Hematopoietic multipotent progenitor cell treated with erythropoietin and hydrocortisone succinate and interleukin-3 and kit ligand, for 8 days (in vitro differentiated cells): ENCODE results near the gene TRIM29.
A peak's percentile ranks its signal among the peaks of the same experiment; 100 is the strongest.
"Not testable (repeated sequence)": the region's sequence is repeated elsewhere in the genome, so short reads cannot be mapped to it uniquely, and the experiment has no call there.

ENCODE experiments used
- DNase-seq: peaks from one replicate; pipeline ENCODE4 v3.0.0-alpha.2; 2015

TRIM29 gene, protein sequence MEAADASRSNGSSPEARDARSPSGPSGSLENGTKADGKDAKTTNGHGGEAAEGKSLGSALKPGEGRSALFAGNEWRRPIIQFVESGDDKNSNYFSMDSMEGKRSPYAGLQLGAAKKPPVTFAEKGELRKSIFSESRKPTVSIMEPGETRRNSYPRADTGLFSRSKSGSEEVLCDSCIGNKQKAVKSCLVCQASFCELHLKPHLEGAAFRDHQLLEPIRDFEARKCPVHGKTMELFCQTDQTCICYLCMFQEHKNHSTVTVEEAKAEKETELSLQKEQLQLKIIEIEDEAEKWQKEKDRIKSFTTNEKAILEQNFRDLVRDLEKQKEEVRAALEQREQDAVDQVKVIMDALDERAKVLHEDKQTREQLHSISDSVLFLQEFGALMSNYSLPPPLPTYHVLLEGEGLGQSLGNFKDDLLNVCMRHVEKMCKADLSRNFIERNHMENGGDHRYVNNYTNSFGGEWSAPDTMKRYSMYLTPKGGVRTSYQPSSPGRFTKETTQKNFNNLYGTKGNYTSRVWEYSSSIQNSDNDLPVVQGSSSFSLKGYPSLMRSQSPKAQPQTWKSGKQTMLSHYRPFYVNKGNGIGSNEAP

DNA sequence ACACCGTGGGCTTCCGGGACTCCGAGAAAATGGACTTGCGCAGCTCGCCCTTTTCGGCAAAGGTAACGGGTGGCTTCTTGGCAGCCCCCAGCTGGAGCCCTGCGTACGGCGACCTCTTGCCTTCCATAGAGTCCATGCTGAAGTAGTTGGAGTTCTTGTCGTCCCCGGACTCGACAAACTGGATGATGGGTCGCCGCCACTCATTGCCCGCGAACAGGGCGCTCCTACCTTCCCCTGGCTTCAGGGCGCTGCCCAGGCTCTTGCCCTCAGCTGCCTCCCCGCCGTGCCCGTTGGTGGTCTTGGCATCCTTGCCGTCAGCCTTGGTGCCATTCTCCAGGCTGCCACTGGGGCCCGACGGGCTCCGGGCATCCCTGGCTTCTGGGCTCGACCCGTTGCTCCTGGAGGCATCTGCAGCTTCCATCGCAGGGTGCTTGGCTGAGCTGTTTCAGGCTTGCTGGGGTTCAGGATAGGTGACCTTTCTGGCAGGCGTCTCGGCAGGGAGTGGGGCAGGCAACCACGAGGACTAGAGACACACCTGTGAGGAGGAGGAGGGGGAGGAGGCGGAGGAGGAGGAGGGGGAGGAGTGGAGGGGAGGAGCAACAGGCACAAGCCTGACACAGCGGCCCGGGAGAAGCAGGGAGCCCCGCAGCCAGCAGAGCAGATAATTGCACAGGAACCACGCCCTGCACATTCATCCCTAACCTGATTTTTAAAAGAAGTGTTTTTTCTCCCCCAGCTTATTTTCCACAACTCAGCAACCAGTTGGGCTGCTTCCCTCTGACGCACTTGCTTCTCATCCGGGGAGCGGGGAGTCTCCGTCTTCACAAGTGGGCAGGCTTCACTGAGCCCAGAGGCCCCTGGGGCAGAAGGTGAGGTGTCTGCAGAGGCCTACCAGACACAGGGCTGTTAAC, at the start of gene TRIM29:
Gene TRIM29, minus strand, starts transcription at position 503 of the 911 bp plus-strand sequence. Its CDS starts 82 bp downstream, at position 421.
- peak; percentile 20 for DNase-seq

DNA sequence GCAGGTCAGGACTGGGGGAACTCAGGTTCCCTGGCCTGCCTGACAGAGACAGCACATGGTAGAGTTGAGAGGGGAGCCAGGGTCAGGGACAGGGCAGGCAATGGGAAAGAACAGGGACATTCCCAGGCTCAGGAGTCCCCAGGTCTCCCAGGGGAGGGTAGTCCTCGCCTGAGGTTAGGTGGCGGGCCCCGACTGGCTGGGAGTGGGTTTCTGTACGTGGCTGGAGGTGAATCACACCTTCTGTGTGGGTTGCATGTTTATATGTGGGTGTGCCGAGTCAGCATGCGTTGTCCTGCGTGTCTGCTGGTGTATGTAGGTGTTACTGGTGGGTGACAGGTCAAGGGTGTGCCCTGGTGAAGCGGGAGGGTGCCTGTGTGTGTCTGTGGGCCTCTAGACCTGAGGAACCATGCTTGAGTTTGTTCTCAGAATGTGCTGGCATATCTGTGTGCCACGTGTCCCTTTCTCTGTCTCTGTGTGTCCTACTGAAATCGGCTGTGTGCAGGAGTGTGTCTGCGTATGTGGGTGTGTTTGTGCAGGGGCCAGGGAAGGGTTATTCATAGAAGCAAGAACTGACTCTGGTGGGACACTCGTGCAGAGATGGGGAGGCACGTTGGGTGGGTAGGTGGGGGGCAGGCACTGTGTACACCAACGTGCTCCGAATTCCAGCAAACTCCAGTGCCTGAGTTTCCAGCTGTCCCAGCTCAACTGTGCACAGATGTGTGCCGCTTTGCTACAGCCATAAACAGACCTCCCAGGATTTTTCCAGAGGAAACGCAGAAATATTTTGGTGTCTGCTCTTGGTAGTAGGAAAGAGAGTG, 49.1 kb upstream of the TRIM29 start:
- no peak for DNase-seq

- no peak for DNase-seq
These were observed 48.5 kb upstream of the TRIM29 start for GRCh38 chr11:120186456-120186773.

- no peak for DNase-seq
These were observed 48.0 kb upstream of the TRIM29 start for GRCh38 chr11:120185706-120186455.

DNA sequence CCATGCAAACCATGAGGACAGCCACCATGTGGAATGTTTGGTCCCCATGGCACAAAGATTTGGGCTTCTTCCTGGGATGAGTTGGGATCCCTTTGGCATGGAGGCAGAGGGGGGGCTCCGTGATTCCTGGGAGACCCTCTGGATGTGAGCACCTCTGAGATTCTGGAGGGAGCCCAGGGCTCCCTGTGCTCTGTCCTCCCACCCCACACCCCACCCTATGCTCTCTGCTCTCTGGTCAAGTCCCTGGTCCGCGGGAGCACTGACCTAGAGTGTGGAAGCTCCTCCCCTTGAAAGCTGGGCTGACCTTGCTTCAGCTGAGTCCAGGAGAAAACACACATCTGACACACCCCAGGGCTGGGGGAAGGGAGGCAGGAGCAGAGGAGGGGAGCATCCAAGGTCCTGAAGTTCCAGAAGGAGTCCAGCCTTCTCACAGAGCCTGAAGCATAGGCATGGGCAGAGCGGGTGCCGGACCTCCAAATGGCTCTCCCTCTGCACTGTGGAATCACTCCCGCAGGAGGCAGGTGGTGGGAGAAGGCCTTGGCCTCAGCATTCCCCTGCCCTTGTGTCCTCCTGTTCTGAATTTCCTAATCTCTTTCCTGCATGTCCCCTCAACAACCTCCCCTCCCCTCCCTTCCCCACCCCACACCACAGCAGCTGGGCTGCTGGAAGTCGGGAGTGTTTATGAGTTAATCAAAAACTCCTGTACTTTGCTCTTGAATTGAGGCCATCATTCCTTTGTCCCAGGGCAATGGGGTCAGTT, 47.2 kb upstream of the TRIM29 start:
- DNase-seq: no peak

- DNase-seq: no peak
These were observed 46.5 kb upstream of the TRIM29 start for GRCh38 chr11:120184371-120184945.

GRCh38 chr11:120183701-120184141, 45.8 kb upstream of the TRIM29 start:
- no peak for DNase-seq

DNA sequence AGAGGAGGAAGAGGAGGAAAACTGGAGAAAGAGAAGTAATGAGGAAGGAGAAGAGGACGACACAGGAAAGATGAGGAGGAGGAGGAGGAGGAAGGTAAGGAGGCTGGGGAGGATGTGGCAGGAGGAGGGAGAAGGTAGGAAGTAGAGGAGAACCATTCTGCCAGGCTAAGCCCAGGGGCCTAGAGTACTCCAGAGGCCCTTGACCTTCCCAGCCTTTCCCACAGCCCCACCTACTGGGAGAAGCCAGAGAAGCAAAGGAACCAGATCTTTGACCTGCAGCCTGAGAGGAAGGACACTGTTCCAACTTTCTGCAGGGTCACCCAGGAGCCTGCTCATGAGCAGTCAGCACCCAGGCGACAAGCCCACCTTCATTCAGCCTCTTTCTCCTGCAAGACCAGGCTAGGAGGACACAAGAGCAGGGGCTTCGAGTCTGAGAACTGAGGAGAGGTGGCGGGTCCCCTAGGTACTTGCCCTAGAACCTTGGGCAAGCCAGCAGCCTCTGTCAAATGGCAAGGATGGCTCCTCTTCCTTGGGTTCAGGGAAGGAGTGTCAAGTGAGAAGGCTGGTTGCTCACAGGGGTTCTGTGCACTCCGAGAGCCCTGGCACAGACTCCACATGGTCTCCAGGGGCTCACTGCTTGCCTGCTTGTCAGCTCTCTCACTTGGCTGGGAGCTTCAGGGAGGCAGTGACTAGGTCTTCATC, 45.0 kb upstream of the TRIM29 start:
- DNase-seq: peak; percentile 17

DNA sequence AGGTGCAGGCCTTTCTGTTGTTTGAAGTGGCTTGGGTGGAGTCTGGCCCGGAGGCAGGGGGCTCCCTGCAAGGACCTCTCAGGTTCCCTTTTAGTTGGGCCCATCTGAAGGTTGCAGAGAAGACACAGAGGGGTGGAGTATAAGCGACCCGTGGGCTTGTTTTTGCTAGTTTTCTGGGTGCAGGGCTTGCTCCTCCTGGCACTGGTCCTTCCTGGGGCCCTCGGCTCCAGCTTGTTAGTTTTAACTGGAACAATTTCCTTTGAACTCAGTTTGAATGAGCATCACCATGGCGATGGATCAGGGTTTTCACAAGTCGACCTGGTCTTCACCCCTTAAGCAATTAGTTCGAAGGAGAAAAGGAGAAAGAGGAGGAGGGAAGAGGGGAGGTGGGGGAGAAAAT, 44.5 kb upstream of the TRIM29 start:
- DNase-seq: no peak

DNA sequence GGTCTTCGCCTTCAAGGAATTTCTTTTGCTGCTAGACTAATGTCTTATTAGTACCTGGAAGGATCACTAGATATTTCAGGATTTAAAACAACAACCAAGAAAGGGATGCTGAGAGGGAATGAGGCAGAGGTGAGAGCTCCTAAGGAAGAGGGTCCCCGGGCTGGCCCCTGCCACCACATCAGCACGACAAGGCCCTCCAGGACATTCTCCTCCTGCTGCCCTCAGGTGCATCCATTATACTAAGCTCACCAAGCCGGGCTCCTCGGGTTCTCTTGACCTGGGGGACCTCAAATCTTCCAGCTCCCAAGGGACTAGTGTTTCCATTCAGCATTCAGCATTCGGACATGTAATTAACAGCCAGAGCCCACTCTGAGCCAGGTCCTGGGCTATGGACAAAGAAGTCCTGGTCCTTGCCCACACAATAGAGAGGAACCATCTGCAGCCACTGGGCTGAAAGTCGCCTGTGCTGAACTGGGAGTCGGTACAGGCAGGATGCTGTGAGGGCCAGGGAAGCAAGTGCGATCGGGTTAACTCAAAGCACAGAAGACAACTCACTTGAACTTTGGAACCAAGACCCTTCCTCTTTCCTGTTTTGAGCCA, 43.6 kb upstream of the TRIM29 start:
- no peak for DNase-seq

DNA sequence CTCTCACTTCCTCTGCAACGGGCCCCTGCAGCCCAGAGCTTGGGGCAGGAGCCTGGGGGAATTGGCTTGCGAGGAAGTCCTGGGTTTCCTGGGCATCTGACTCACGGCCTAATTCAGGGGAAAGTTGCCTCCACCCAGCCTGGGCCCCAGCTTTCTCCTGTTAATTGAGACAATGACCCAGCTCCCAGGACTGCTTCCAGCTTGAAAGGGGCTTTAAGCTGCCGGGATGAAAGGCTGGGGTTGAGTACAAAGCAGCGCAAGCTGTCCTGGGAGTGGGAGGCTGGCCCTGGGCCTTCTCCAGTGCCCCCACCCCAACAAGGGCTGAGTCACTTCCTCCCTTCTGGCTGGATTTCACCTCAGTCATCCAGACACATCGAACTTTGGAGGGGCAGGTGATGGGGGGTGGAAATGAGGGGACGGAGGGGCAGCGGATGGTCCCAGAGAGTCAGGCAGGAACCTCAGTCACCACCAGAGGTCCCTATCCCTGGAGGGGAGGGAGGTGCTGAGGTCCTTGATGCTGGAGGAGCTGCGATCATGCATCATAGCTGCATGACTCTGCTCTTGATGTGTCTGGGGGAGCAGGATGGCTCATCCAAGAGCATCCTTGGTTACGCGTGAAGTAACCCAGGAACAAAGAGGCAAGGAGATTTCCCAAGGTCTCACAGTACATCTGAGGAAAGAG, 42.8 kb upstream of the TRIM29 start:
- no peak for DNase-seq

- DNase-seq: not testable (repeated sequence)
These were observed 42.1 kb upstream of the TRIM29 start for GRCh38 chr11:120180063-120180462.

- DNase-seq: no peak
These were observed 41.3 kb upstream of the TRIM29 start for GRCh38 chr11:120179057-120179672.

DNA sequence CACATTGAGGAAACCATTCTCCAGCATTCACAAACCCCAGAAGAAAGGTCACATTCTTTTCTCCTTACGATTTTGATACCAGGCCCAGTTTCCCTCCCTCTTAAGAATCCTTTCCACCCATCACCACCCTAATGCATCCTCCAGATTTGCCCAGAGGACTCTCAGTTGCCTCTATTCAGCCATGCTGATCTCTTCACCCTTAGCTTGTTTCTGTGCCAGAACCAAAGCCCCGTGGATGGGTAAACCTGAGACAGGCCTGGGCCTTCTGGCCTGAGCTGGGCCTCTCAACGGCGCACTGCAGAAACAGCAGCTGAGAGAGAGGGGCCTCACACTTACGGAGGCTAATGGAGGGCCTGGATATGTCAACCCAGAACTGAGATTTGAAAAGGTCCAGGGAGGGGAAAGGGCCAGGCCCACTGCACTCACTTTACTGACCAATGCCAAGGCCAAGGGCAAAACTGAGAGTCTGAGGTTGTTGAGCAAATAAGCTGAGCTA, 40.7 kb upstream of the TRIM29 start:
- no peak for DNase-seq

DNA sequence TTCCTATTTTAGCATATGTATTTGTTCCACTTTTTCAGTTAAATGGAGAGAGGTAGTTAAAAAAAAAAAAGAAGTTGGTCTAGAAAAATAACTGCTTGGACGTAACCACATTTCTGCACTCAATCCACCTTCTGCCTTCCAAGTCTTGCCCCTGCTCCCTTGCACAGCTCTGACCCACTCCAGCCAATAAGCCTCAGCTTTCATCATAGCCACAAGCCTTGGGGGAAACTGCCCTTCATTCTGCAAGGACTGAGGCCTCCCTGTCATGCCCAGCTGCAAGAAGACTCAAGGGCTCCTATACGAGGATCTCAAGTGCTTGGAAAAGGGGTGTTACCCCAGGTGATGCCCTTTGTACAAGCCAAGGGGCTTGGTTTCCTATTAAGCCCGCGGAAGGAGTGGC, 37.0 kb upstream of the TRIM29 start:
- DNase-seq: no peak

DNA sequence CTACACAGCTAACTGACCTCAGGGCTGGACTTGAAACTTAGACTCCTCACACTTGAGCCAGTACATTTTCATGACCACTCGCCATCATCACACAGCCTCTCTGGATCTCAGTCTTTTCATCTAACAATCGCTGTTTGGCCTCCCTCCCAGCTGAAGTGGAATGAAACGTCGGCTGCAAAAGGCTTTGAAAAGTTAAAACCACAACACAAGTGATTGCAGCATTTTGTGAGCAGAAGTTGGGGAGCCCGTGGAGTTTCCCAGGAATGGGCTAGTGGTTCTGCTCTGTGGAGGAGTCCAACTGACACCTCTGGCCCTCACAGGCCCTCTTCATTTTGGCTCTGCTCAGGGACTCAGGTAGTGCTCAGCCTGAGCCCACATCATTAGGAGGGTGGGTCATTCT, 35.9 kb upstream of the TRIM29 start:
- no peak for DNase-seq

DNA sequence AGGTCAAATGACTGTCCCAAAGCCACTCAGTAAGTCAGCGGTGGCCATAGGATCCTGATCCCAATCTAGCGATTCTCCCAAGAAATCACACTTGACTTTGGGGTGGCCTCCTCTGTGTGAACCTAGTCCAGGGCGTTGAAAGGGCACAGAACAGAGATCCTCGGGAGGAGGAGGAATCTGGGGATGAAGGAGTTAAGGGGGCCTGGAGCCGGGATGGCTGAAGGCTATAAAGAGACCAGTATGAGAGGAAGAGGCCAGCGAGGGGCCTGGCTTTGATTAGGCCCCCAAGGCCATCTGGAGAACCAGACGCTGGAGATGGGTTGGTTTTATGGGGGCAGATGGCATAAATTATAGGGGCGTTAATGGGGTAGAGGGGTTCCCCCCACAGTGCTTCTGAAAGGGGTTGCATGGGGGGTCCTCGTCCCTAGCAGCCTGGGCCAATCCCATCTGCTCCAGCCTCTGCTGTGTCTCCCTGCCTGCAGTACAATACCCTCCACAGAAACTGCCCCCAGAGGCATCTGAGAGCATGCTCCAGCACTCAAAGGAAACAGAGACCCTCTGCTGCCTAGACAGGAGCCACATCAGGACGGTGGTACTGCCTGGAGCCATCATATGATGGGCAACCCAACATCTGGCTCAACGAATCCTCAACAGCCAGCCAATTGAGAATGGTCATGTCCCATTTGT, 35.2 kb upstream of the TRIM29 start:
- DNase-seq: no peak
